GM12878 (cell line): ENCODE data around the gene PTTG1. TPM values are rescaled to one million over a fixed set of nuclear protein-coding genes. Genes with fewer than 3 reads are reported as not detected.

Experiments used
- ATF2 ChIP-seq: IDR thresholded peaks from 2 replicates; pipeline ENCODE4 v1.6.1; 2012; ENCODE audit warnings: low read length, inconsistent platforms
- GATAD2B ChIP-seq: fragments of 450-650 bp; conservative IDR thresholded peaks from 2 replicates; pipeline ENCODE4 v1.6.1; 2017; ENCODE audit warnings: low read depth, mild to moderate bottlenecking, moderate library complexity
- IKZF1 ChIP-seq: fragments of 450-650 bp; conservative IDR thresholded peaks from 2 replicates; pipeline ENCODE4 v1.6.1; 2017; ENCODE audit warnings: antibody characterized with exemption, mild to moderate bottlenecking
- JUNB ChIP-seq: IDR thresholded peaks from 2 replicates; pipeline ENCODE4 v1.6.1; 2016; ENCODE audit warnings: antibody characterized with exemption, mild to moderate bottlenecking
- MTA2 ChIP-seq: fragments of 450-650 bp; IDR thresholded peaks from 2 replicates; pipeline ENCODE4 v1.6.1; 2016; ENCODE audit warnings: low read depth, mild to moderate bottlenecking, moderate library complexity
- POU2F2 ChIP-seq: IDR thresholded peaks from 3 replicates; pipeline ENCODE4 v1.6.1; 2011; ENCODE audit warnings: low read depth, mild to moderate bottlenecking, low read length, borderline replicate concordance
- REST ChIP-seq: IDR thresholded peaks from 2 replicates; pipeline ENCODE4 v1.6.1; 2012; ENCODE audit warnings: mild to moderate bottlenecking, low read depth, low read length
- STAT1 ChIP-seq: fragments of 450-650 bp; conservative IDR thresholded peaks from 2 replicates; pipeline ENCODE4 v1.6.1; 2014; ENCODE audit warnings: antibody characterized with exemption, mild to moderate bottlenecking
- SUPT20H ChIP-seq: IDR thresholded peaks from 2 replicates; pipeline ENCODE4 v1.6.1; 2011; ENCODE audit warnings: low read depth, mild to moderate bottlenecking, low read length, moderate library complexity, borderline replicate concordance; ENCODE audit not compliant: control insufficient read depth
- TCF3 ChIP-seq: IDR thresholded peaks from 2 replicates; pipeline ENCODE4 v1.6.1; 2012; ENCODE audit warnings: low read depth, mild to moderate bottlenecking, low read length, borderline replicate concordance; ENCODE audit not compliant: insufficient read depth
- WRNIP1 ChIP-seq: IDR thresholded peaks from 2 replicates; pipeline ENCODE4 v1.6.1; 2011; ENCODE audit warnings: low read depth, low read length, improper control_type of control experiment, borderline replicate concordance
- ZNF384 ChIP-seq: IDR thresholded peaks from 2 replicates; pipeline ENCODE4 v1.6.1; 2012; ENCODE audit warnings: low read depth, mild to moderate bottlenecking, low read length, improper control_type of control experiment, borderline replicate concordance
- polyA plus RNA-seq, 11 experiments: library from polyadenylated mRNA; depleted of rRNA in 4 of 11; unstranded in 6 of 11; stranded (reverse) in 5 of 11; fragments of >200 nt; fragmentation: Nextera tagmentation in 4 of 11; fragmentation: Illumina TruSeq in 1 of 11; extraction: Ambion mirVana in 4 of 11; extraction: Trizol in 1 of 11; gene quantifications; 1 replicate in 1 of 11; 2 replicates in 10 of 11; pipeline versions ENCODE4 v1.2.1 to v1.2.3, GENCODE V29; 2011 to 2016; ENCODE audit warnings: inconsistent platforms in 2 of 11, missing spikeins in 2 of 11, low read depth in 1 of 11
- total RNA-seq, 4 experiments: library from RNA; depleted of rRNA in 3 of 4; stranded (reverse); fragments of >200 nt in 3 of 4; fragmentation: Illumina TruSeq in 1 of 4; extraction: Trizol in 1 of 4; gene quantifications; 2 replicates each; pipeline versions ENCODE4 v1.2.1 to v1.2.3, GENCODE V29; 2013 to 2021

The PTTG1 gene
- total and polyA plus RNA-seq, 10 of the 15 experiments (the other 5 are each of a cell fraction or from before 2014, with no cell fraction given) = 154 to 1,033 (median 377) TPM

GRCh38 chr5:160470437-160471361, 49.0 kb downstream of the PTTG1 start (continued):
- TF ChIP-seq WRNIP1 = 0 out of 2 replicates have a peak, but pooled peaks have one; percentile 89
- TF ChIP-seq POU2F2 = 0 out of 3 replicates have a peak, but pooled peaks have one; percentile 42
- no peak for TF ChIP-seq STAT1
- TF ChIP-seq MTA2 = no peak
- TF ChIP-seq TCF3 = no peak
- TF ChIP-seq JUNB = no peak
- TF ChIP-seq ZNF384 = no peak
- TF ChIP-seq REST = 0 out of 2 replicates have a peak, but pooled peaks have one; percentile 38
- no peak for TF ChIP-seq ATF2
- TF ChIP-seq IKZF1 = 0 out of 2 replicates have a peak, but pooled peaks have one; percentile 39
- no peak for TF ChIP-seq GATAD2B
- no peak for TF ChIP-seq SUPT20H
- TF ChIP-seq, all 136 proteins: peak for 17
